ENCODE measurements around the gene GRAMD4. TPM values are rescaled to one million over a fixed set of nuclear protein-coding genes. Genes with fewer than 3 reads are reported as not detected.

The GRAMD4 gene
- total RNA-seq, 4 donors from 2014 or later: 19.1 to 25.4 (median 19.5) TPM

GRCh38 chr22:46609175-46609690, 11.0 kb upstream of the GRAMD4 start:
- DNase-seq (ENCODE audit: low spot score) (no peak), ATAC-seq (ENCODE audit: low FRiP score) (no peak)

GRCh38 chr22:46609724-46610201, 10.4 kb upstream of the GRAMD4 start:
- ATAC-seq (ENCODE audit: low FRiP score): no peak
- DNase-seq (ENCODE audit: low spot score): no peak
- TF ChIP-seq, protein P1, sequence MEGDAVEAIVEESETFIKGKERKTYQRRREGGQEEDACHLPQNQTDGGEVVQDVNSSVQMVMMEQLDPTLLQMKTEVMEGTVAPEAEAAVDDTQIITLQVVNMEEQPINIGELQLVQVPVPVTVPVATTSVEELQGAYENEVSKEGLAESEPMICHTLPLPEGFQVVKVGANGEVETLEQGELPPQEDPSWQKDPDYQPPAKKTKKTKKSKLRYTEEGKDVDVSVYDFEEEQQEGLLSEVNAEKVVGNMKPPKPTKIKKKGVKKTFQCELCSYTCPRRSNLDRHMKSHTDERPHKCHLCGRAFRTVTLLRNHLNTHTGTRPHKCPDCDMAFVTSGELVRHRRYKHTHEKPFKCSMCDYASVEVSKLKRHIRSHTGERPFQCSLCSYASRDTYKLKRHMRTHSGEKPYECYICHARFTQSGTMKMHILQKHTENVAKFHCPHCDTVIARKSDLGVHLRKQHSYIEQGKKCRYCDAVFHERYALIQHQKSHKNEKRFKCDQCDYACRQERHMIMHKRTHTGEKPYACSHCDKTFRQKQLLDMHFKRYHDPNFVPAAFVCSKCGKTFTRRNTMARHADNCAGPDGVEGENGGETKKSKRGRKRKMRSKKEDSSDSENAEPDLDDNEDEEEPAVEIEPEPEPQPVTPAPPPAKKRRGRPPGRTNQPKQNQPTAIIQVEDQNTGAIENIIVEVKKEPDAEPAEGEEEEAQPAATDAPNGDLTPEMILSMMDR (IDR thresholded peaks at IDR 0.05): no peak

More at GRCh38 chr22:46609175-46609690, 11.0 kb upstream of the GRAMD4 start:
- TF ChIP-seq, protein P1 (IDR thresholded peaks at IDR 0.05): no peak

DNA sequence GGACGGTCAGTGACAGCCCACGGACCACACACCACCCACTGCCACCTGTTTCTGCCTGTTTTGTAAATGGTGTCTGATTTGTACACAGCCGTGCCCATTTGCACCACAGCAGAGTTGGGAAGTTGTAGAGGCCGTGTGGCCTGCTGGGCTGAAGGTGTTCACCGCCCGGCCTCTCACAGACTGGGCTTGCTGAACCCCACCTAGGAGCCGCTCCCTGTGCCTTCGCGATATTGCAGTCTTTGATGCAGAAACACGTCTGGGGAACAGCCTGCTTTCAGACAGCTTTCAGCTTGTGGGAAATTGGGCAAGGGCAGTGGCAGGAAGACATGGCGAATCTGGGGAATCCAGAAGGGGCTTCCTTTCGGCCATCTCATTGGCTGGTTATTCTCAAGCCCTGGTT, 9.8 kb upstream of the GRAMD4 start:
- DNase-seq (ENCODE audit: low spot score): no peak
- ATAC-seq (ENCODE audit: low FRiP score): no peak
- TF ChIP-seq, protein P1 (IDR thresholded peaks at IDR 0.05): no peak

DNA sequence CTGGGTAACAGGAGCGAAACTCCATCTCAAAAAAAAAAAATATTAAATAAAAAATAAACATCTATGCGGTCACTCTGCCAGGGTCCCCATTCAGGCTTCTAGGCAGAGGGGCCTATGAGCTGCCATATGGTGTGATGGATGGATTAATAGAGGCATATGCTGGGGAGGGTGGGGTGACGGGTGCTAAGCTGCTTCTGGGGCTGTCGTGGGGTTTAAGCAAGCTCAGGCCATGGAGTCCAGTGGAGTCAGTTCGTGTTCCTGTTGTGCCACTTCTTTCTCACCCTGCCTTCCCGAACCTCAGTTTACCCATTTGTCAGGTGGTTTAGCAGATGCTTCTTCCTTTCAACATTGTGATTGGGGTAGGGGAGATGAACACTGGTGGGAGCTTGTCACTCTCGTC, 9.0 kb upstream of the GRAMD4 start:
- ATAC-seq (ENCODE audit: low FRiP score) (no peak), DNase-seq (ENCODE audit: low spot score) (no peak)
- TF ChIP-seq, protein P1 (IDR thresholded peaks at IDR 0.05): no peak

- ATAC-seq (ENCODE audit: low FRiP score): no peak
- no peak for DNase-seq (ENCODE audit: low spot score)
- TF ChIP-seq, protein P1 (IDR thresholded peaks at IDR 0.05): no peak
Measured at GRCh38 chr22:46612341-46612903, 7.8 kb upstream of the GRAMD4 start.

DNA sequence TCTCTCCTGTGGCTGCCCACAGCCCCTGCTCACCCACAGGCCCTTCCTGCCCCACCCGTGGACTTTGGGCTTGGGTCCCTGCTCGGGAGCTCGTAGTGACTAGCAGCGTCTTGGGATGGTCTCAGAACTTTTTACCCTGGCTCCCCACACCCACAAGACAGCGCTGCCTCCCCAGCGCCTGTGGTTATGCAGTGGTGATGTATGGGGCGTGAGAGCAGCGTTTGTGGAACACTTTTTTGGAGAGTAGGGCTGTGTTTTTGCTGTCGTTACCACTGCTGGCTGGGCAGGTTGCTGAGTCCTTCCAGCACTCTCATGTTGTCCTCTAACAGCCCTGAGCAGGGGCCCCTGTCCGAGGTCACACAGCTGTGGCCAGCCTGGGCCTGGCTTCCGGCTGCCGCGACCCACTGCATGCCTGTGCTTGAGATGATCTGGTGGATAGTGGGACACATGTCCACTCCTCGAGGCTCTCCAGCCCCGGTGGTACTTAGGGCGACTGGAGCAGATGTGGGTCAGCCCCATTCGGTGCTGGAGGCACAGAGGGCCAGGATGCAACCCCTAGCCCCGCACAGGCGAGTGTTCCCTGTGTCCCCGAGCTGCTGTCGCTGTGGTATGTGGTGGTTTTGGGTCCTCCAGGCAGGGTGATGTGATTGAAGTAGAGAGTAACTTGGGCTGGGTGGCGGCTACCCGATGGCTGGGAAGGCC, 7.1 kb upstream of the GRAMD4 start:
- TF ChIP-seq, protein P1 (IDR thresholded peaks at IDR 0.05): no peak

More for the DNA sequence above, 7.1 kb upstream of the GRAMD4 start:
- DNase-seq (ENCODE audit: low spot score) (no peak), ATAC-seq (ENCODE audit: low FRiP score) (no peak)
